DND-41 (cell line): ENCODE measurements around the gene LRIT1.

Experiments used
- ATAC-seq: fragments of 200-7000 bp; cut with Tn5 transposase; 3 replicates; pipeline ENCODE4 v1.9.1; 2021; ENCODE audit warnings: low read depth; ENCODE audit not compliant: insufficient read depth
- DNase-seq: peaks from one replicate; pipeline ENCODE4 v3.0.0-alpha.2; 2020
- H2AFZ ChIP-seq: 2 replicates; pipeline ENCODE4 v1.6.0; 2012; ENCODE audit warnings: low read depth, low read length
- H3K27ac ChIP-seq: 2 replicates; pipeline ENCODE4 v1.5.1; 2012; ENCODE audit warnings: low read length, inconsistent platforms
- H3K27me3 ChIP-seq: fragments of 200-600 bp; sonication (generic); 2 replicates; pipeline ENCODE4 v1.6.0; 2012; ENCODE audit warnings: low read length, mild to moderate bottlenecking, inconsistent platforms; ENCODE audit not compliant: insufficient read depth, poor library complexity
- H3K36me3 ChIP-seq: 2 replicates; pipeline ENCODE4 v1.5.1; 2012; ENCODE audit warnings: low read length, inconsistent platforms; ENCODE audit not compliant: insufficient read depth
- H3K4me1 ChIP-seq: 2 replicates; pipeline ENCODE4 v1.5.1; 2012; ENCODE audit warnings: mild to moderate bottlenecking, low read length; ENCODE audit not compliant: insufficient read depth
- H3K4me2 ChIP-seq: 2 replicates; pipeline ENCODE4 v1.6.0; 2012; ENCODE audit warnings: mild to moderate bottlenecking, moderate library complexity, low read length, inconsistent platforms; ENCODE audit not compliant: insufficient read depth
- H3K4me3 ChIP-seq, 2 experiments: fragments of 200-600 bp in 1 of 2; shearing (Covaris generic) in 1 of 2; 2 replicates each; pipeline ENCODE4 v1.5.1; 2012 to 2016; ENCODE audit warnings: inconsistent platforms in 2 of 2, low read length in 2 of 2, mild to moderate bottlenecking in 2 of 2, low read depth in 1 of 2, moderate library complexity in 1 of 2
- H3K79me2 ChIP-seq: 2 replicates; pipeline ENCODE4 v1.6.0; 2012; ENCODE audit warnings: low read length, inconsistent platforms; ENCODE audit not compliant: insufficient read depth
- H3K9ac ChIP-seq: 2 replicates; pipeline ENCODE4 v1.6.0; 2012; ENCODE audit warnings: low read depth, mild to moderate bottlenecking, inconsistent platforms, low read length, moderate library complexity
- H3K9me3 ChIP-seq: 2 replicates; pipeline ENCODE4 v1.5.1; 2012; ENCODE audit warnings: low read length, moderate library complexity, mild to moderate bottlenecking, inconsistent platforms; ENCODE audit not compliant: insufficient read depth, severe bottlenecking
- H4K20me1 ChIP-seq: 2 replicates; pipeline ENCODE4 v1.6.0; 2012; ENCODE audit warnings: low read length; ENCODE audit not compliant: insufficient read depth
- EZH2 ChIP-seq: IDR thresholded peaks from 3 replicates; pipeline ENCODE4 v1.6.1; 2012; ENCODE audit warnings: borderline replicate concordance, low read depth, mild to moderate bottlenecking, moderate library complexity, low read length, inconsistent platforms; ENCODE audit not compliant: severe bottlenecking
- TF ChIP-seq, protein P1 (sequence below): IDR thresholded peaks from 2 replicates; pipeline ENCODE4 v1.5.1; 2012; ENCODE audit warnings: borderline replicate concordance, low read length, moderate library complexity, mild to moderate bottlenecking; ENCODE audit not compliant: poor library complexity, severe bottlenecking; ENCODE audit errors: extremely low read depth

Gene LRIT1

DNA sequence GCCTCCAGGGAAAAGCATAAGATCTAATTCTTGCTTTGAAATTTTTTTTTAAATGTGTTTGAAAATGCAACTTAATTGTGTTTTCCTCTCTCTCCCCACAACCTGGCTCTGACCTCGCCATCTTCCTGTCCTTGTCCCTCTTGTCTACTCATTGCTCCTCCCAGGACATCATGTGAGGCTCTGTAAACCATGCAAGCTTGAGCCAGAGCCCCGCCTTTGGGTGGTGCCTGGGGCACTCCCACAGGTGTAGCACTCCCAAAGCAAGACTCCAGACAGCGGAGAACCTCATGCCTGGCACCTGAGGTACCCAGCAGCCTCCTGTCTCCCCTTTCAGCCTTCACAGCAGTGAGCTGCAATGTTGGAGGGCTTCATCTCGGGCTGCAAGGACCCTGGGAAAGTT, 56.8 kb downstream of the LRIT1 start:
- Histone ChIP-seq H3K4me1 (no peaks in the 10 kb centered on the region), H3K9me3 (no peaks in the 10 kb centered on the region), H3K4me3 (no peak overlapping the region), H3K4me2 (no peak overlapping the region), H3K36me3 (no peaks in the 10 kb centered on the region), H3K27ac (no peak overlapping the region), H3K9ac (no peak overlapping the region), H3K27me3 (no peaks in the 10 kb centered on the region), H2AFZ (no peak overlapping the region), H4K20me1 (no peaks in the 10 kb centered on the region; the same call in 1 of the 2 replicates), H3K79me2 (no peaks in the 10 kb centered on the region)
- TF ChIP-seq, protein P1, sequence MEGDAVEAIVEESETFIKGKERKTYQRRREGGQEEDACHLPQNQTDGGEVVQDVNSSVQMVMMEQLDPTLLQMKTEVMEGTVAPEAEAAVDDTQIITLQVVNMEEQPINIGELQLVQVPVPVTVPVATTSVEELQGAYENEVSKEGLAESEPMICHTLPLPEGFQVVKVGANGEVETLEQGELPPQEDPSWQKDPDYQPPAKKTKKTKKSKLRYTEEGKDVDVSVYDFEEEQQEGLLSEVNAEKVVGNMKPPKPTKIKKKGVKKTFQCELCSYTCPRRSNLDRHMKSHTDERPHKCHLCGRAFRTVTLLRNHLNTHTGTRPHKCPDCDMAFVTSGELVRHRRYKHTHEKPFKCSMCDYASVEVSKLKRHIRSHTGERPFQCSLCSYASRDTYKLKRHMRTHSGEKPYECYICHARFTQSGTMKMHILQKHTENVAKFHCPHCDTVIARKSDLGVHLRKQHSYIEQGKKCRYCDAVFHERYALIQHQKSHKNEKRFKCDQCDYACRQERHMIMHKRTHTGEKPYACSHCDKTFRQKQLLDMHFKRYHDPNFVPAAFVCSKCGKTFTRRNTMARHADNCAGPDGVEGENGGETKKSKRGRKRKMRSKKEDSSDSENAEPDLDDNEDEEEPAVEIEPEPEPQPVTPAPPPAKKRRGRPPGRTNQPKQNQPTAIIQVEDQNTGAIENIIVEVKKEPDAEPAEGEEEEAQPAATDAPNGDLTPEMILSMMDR, result no peak
- no peak for TF ChIP-seq EZH2
- ATAC-seq (no peak), DNase-seq (no peak)

DNA sequence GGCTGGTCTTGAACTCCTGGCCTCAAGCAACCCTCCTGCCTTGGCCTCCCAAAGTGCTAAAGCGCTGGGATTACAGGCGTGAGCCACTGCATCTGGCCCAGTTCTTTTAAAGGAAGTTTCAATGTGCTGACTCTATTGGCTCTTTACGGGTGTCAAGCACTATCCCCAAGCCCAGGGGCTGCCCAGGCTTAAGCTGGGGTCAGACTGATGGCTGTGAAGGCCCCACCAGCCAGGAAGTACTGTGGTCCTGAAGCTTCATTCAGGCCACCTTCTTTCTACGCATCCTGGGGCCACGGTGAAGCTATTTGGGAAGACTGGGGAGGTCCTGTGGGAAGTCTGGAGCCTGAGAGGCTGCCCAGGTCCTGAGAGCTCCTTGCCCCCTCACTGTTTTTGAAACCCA, 59.7 kb downstream of the LRIT1 start:
- Histone ChIP-seq H3K9me3 (no peaks in the 10 kb centered on the region), H3K36me3 (no peaks in the 10 kb centered on the region), H3K4me1 (peaks cover 10% of the 10 kb centered on the region), H3K27ac (no peak overlapping the region), H3K79me2 (no peaks in the 10 kb centered on the region), H3K9ac (no peak overlapping the region), H3K27me3 (no peaks in the 10 kb centered on the region), H4K20me1 (no peaks in the 10 kb centered on the region; the same call in 1 of the 2 replicates), H2AFZ (no peak overlapping the region), H3K4me2 (no peak overlapping the region), H3K4me3 (no peak overlapping the region)
- ATAC-seq, result no peak
- no peak for DNase-seq
- TF ChIP-seq EZH2, result no peak
- TF ChIP-seq, protein P1, result no peak
